Activated effector memory CD4-positive, alpha-beta T cell treated with Interleukin-2 at 50 U/mL for 16 hours (primary cell): ENCODE measurements around the gene PDSS1.
"Not testable (repeated sequence)": the region's sequence is repeated elsewhere in the genome, so short reads cannot be mapped to it uniquely, and the experiment has no call there.

Experiments used
- DNase-seq: peaks from one replicate; pipeline ENCODE4 v3.0.0-alpha.2; 2020

PDSS1 gene

DNA sequence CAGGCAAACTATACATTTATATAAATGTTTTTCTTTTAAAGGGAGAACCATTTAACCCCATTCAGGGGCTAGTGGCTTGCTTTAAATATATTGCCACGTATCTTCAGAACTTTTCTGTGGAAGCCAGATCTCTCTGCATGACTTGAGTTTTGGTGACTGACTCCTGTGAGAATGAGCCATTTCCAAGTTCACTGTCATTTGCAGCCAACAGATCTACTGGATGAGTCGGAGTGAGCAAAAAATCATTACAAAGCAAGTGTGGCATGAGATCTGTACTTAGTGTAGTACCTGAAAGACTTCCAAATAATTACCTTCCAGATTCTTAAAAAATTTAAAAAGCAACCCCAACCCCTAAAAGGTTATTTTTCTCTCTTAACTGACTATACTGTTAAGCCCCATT, 45.6 kb downstream of the PDSS1 start:
- no peak for DNase-seq

DNA sequence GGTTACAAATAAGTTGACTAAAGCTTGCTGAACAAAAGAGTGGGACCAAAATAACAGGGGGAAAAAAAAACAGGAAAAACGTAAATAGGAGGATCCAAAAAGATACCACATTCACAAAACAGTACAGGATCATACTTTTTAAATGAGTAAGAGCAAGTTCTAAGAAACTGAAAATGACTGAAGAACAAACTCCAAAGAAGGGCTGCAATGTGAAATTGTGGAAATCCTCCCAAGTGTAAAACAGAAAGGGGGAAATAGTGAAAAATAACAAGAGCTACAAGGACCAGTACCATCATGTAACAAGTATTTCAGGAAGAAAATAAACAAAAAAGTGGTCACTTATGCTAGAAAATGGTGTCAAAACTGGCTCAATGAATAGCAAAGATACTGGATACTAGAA, 46.3 kb downstream of the PDSS1 start:
- no peak for DNase-seq

DNA sequence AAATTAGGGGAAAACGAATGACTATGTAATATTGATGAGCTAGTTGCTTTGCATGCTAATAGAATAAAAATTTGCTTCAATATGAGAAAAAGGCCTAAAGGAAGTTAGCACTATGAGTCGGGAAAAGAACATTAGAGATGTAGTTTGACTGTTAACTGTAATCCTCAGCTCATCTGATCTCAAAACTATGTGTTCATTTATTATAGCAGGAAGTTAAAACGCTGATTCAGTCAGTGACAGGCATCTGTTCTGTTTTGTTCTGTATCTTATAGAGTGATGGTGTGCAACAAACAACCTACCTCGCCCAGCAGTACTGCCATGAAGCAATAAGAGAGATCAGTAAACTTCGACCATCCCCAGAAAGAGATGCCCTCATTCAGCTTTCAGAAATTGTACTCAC, 48.6 kb downstream of the PDSS1 start:
- DNase-seq: no peak

DNA sequence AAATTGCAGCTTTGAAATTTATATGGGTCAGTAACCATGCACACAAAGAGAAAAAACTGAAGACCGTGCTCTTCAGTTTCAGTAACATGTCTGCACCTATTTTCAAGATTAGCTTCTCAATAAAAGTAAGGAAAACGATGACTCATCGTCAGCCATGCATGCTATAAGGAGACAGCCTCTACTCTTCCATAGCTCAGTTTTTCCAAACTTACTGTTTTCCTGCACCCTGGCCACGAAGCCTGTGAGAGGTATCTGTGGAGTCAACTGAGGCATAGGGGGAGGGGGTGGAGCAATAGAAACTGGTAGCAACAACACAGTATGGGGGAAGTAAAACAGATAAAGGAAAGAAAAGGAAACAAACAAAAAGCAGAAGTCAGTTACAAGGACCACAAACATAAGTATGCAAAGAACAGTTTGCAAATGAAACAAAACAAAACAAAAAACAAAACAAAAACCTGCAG, 58.0 kb downstream of the PDSS1 start:
- DNase-seq: no peak

DNA sequence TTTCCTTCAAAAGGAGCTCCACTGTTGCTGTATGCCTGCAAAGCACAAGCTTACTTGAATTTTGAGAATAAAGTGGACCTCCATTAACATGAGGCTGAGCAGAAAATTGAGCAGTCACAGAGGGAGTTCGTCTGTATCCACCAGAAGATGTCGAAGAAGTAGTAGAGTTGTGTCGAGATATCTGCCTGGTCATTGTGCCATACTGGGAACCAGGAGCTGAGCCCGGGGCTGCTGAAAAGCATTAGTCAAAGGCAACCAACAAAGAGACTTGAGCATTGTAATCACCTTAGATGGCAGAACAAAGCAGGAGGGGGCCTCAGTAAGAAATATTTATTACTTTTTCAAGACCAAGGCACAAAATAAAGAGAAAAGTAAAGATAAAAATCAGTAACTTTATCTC, 61.5 kb downstream of the PDSS1 start:
- no peak for DNase-seq

DNA sequence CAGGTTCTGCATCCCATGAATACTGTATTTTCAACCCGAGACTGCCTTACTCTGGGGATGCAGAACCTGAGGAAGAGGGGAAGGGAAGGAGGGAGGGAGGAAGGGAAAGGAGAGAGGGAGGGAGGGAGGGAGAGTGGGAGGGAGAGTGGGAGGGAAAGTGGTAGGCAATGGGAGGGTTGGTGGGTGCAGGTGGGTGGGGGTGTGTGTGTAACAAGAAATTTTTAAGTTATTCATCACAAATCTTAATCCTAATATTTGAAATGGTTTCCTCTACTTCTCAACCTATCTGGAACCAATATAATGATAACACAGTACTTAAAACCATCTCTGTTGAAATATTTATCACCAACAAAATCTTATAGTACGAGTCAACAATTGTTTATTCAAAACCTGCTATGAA, 68.0 kb downstream of the PDSS1 start:
- no peak for DNase-seq

DNA sequence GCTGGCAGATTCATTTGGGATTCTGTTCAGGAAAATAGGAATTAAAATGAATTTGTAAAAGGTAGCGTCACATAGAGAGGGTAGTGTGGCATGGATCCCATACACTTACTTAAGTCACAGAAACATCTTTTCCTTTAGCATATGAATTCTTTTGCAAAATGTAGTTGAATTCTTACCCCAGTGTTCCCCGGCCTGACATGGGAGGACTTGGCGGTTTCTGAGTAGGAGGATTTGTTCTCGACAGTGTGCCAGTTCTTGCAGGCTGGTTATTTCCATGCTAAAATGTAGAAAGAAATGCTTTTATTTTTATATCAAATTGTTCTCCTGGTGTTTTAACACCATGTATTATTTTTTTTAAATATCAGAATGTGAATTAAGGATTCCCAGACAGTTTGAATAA, 72.6 kb downstream of the PDSS1 start:
- no peak for DNase-seq

DNA sequence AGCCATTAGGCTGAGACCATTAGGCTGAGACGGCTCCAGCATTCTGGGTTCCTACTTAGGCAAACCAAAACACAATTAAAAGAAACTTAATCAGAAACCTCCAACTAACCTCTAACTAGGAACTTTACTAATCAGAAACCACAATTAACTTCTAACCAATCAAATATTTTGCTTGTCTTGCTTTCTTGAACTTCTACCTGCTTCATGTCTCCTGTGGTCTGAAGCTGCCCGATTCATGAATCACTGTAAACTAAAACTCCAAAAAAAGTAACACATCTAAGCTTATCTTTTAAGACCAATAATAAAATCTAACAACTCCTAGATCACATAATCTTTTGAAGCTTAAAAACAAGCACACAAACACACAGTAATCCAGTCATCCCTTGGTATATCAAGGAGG, 76.1 kb downstream of the PDSS1 start:
- no peak for DNase-seq

DNA sequence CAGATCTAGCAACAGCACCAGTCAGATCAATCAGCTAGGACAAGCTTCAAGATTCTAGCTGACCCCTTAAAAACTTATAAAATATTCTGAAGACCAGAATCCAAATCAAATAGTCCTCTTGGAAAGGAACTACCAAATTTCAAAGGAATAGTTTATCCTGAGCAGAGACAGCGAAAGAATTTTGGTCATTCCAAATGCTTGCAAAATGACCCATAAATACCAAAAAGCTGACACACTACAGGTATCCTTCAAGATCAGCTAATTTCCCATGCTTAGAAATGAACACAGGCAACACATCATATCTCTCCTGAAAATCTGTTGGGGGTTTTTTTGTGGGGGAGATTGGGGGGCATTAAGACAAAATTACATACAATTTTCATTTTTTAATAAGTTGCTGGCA, 78.8 kb downstream of the PDSS1 start:
- DNase-seq: no peak

DNA sequence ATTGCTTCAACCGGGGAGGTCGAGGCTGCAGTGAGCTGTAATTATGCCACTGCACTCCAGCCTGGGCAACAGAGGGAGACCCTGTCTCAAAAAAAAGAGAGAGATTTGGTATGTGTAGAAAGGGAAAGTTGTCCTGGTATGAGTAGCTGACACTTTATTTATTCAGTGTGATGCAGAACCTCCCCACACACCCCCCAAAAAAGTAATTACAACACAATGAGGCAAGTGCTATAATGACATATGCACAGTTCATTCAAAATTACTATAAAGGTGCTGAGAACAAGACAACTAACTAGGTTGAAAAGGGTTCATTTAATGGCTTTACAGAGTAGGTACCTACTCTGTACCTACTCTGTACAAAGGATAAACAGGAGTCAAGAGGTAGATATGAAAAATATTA, 80.2 kb downstream of the PDSS1 start:
- no peak for DNase-seq

DNA sequence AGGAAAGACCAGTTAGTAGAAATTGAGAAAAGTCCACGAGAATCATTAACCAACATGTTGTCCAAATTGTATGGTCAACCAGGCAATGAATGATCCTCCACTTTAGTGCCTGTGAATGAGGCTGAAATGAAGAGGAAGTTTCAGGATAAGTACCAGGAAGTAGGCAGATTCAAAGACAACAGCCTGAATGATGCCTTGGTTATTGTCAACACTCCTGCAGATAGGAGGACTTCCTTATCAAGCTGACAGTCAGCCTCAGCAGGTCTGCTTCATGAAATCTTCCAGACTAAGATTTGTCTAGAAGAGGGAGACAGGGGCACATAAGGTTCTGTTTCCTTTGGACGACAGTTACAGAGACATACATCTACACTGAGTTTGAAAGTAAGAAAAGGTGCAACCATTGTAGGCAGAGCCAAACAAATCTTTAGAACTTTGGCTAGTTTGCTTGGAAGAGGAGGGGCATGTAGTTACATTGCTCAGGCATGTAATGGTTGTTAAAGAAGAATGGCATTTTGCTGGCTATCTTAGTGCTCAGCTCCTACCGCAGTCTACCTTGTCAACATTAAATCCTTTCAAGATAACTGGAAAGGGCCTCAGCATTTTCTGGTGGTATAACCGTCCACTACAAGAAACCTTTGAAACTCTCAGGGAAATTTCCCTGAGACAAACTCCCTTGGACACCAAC, 81.8 kb downstream of the PDSS1 start:
- DNase-seq: no peak

DNA sequence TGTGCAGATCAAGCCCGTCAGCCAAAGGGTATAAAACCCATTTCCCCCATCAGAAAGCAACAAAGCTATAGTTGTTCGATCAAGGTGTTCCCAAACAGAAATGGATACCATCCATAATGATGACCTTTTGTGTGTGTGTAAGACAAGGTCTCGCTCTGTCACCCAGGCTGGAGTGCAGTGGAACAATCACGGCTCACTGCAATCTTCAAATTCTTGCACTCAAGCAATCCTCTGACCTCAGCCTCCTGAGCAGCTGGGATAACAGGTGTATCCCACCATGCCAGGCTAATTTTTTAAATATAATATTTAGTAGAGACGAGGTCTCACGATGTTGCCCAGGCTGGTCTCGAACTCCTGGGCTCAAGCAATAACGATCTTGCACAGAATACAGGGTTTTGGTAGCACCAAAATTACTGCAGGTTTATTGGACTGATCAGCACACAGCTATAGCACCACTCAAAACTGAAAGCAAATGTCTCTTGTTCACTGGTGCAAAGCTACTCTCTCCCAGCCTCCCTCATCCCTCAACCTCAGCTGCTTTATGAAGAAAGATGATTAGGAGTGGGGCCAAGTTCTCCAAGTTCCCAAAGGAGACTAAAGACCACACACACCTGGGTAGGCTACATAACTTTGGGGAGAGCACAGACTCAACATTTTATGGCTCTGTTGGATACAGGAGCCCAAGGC, 82.7 kb downstream of the PDSS1 start:
- DNase-seq: no peak

DNA sequence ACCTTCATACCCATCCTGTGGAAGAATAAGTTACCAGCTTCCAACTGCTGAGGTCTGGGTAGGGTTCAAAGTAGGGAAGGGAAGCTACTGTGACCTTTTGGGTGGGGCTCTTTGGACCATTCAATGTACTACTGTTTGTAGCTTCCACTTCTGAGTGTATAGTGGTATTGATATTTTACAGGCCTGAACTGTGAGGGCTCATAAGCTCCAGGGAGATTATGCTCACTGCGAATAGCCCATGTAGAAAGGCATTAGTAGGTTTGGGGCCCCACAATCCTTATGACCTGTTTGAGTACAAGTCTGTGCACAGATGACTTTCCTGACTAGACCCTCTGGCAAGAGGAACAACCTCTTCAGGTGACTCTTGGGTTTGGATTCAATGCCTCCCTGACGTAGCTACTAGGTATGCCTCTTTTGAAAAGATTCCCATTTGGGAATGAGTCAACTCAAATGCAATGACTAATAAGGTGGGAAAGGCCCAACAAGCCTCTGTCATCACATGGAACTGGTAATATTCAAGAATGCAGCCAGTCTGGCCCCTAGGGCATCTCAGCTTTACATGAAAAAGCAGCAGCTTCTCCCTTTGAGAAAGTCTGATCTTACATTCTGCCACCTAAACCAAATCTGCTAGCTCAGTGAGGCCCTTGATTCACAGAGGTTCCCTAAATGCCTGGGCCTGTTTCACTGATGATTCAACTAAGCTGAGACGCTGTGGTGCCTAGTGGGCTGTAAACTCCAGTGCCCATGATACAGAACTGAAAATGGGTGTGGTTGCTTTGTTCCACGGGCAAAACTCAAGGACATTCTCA, 83.5 kb downstream of the PDSS1 start:
- DNase-seq: no peak

DNA sequence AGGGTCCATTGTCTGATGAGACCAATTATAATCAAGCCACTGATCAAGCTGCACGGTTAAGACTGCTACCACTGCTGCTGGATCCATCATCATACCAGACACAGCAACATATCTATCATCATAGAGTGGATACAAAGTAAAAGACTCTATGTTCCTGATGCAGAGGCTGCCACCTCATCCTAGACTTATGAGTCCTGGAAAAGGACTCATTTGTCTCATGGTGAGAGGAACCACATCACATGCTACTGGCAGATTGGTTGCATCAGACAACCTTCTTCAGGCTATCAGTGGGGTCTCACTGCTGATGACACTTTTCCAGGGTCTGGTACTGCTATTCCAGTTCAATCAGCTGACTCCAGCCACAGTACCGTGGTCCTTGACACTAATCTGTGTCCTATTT, 84.3 kb downstream of the PDSS1 start:
- no peak for DNase-seq

DNA sequence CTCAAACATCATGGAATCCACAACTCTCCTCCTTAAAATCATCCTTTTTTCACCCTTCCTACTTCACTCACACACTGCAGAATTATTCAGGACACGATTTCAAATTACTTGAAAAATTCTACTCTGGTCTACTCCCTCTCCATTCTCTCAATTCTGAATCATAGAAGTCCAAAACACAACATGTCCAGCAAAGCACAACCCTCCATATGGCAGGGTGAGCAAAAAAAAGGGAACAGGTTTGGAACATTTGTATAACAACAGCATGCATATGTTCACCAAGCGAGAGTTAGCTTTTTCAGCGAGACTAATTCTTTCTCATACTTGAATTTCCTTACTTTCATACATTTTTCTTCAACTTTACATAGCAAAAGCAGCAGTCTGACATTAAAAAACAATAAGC, 89.9 kb downstream of the PDSS1 start:
- DNase-seq: no peak

DNA sequence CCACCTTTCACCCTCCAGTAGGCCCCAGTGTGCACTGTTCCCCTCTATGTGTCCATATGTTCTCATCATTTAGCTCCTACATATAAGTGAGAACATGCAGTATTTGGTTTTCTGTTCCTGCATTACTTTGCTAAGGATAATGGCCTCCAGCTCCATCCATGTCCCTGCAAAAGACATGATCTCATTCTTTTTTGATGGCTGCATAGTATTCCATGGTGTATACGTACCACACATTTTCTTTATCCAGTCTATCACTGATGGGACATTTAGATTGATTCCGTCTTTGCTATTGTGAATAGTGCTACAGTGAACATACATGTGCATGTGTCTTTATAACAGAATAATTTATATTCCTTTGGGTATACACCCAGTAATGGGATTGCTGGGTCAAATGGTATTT, 92.3 kb downstream of the PDSS1 start:
- DNase-seq: not testable (repeated sequence)

DNA sequence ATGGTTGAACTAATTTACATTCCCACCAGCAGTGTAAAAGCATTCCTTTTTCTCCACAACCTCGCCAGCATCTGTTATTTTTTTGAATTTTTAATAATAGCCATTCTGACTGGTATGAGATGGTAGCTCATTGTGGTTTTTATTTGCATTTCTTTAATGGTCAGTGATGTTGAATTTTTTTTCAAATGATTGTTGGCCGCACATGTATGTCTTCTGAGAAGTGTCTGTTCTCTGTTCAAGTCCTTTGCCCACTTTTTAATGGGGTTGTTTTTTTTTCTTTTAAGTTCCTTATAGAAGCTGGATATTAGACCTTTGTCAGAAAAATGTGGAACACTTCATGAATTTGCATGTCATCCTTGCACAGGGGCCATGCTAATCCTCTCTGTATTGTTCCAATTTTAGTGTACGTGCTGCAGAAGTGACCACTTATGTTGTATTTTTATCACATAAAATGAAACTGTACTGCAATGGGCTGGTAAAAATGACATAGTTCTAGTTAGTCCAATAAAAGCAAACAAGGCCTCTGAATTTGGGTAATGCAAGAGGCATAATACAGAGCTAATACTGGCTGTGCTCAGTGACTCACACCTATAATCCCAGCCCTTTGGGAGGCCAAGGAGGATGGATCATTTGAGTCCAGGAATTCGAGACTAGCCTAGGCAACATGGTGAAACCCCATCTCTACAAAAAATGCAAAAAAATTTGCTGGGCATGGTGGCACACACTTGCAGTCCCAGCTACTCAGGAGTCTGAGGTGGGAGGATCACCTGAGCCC, 92.9 kb downstream of the PDSS1 start:
- DNase-seq: no peak

DNA sequence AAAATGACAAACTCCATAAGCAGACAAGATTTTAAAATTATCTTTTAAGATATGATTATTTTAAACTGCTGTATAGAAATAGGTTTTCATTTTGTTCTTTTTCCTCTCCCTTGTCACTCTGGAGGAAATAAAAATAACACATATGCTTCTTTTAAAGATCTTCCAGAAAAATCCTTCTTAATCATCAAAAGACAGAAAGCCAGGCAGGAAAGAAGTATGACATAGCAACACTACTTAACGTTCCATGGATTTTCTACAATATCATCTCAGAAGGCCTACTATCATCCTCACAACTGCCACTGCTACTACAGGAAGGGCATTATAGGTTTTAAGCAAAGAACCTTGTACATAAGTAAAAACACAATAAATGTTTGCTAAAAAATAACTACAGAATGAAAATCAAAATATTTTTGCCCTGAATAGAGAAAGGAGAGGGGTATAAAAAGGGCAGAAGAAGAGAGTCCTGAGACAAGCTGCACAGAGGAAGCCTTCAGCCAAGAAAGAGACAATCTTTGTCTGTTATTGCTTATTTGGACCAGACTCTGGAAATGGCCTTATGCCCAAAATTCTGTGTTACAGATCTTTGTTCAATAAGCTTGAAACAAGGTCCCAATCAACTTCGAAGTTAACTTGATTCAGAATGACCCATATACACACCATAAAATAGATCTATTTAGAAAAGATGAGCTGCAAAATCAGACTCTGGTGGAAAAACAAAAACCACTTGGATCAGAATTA, 95.4 kb downstream of the PDSS1 start:
- no peak for DNase-seq
